WI38 (cell line): ENCODE results near the gene CAPZB.
A peak's percentile ranks its signal among the peaks of the same experiment; 100 is the strongest.

Experiments
- H3K4me3 ChIP-seq: 2 replicates; pipeline ENCODE4 v1.5.1; 2011; ENCODE audit warnings: low read depth, mild to moderate bottlenecking, control low read depth, low read length
- CTCF ChIP-seq: IDR thresholded peaks from 2 replicates; pipeline ENCODE4 v1.5.1; 2012; ENCODE audit warnings: low read depth, mild to moderate bottlenecking, control low read depth, low read length

Gene CAPZB

GRCh38 chr1:19400875-19401534 is 84.3 kb downstream of the CAPZB start:
- no peak for TF ChIP-seq CTCF
- H3K4me3 ChIP-seq = no peak overlapping the region

- no peak for TF ChIP-seq CTCF
- no peak overlapping the region for H3K4me3 ChIP-seq
Observed at GRCh38 chr1:19400192-19400611, 85.1 kb downstream of the CAPZB start.

GRCh38 chr1:19398309-19398760 is 87.0 kb downstream of the CAPZB start:
- no peak overlapping the region for H3K4me3 ChIP-seq
- peak; percentile 52 for TF ChIP-seq CTCF

- TF ChIP-seq CTCF = no peak
- H3K4me3 ChIP-seq = no peak overlapping the region
Observed at GRCh38 chr1:19397217-19397945, 88.0 kb downstream of the CAPZB start.

DNA sequence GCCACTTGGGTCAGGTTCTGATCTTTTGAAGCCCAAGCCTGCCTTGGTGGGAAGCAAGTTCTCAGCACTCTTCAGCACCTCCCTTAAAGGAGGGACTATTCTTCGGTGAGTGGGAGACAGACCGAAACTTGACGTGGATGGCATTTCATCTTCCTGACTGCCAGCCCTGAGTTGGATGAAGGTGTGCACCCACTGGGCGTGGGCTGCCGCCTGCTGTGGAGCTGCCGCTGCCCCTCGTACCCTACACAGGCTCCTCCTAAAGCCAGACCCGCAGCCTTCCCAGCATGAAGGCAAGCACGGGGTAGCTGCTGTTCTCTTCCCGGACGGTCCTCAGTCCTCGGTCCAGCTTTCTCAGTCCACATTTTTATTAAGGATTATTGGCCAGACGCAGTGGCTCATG is 89.1 kb downstream of the CAPZB start:
- no peak for TF ChIP-seq CTCF

GRCh38 chr1:19395678-19396192 is 89.6 kb downstream of the CAPZB start:
- TF ChIP-seq CTCF = no peak
- no peak overlapping the region for H3K4me3 ChIP-seq

More for the DNA sequence above, 89.1 kb downstream of the CAPZB start:
- no peak overlapping the region for H3K4me3 ChIP-seq

DNA sequence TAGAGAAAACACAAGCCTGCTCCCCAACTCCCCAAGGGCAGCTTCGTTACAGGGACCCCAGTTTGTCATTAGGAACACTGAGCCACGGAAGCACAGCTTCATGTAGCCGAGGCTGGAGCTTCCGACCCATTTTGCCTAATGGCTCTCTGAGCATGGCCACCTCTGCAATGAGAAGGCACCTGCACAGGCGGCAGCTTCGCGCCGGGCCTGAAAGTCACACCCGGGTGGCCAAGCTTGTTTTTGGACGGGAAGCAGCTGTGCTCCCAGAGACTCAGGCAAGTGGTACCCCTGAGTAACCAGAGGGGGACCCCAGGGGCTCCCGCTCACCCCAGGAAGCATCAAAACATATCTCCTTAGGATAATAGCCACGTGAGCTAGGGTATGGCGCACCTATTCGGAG is 92.3 kb downstream of the CAPZB start:
- H3K4me3 ChIP-seq = no peak overlapping the region
- no peak for TF ChIP-seq CTCF
